Measurements from ENCODE around the gene RASSF8.
"Not testable (repeated sequence)": the region's sequence is repeated elsewhere in the genome, so short reads cannot be mapped to it uniquely, and the experiment has no call there.

The RASSF8 gene

DNA sequence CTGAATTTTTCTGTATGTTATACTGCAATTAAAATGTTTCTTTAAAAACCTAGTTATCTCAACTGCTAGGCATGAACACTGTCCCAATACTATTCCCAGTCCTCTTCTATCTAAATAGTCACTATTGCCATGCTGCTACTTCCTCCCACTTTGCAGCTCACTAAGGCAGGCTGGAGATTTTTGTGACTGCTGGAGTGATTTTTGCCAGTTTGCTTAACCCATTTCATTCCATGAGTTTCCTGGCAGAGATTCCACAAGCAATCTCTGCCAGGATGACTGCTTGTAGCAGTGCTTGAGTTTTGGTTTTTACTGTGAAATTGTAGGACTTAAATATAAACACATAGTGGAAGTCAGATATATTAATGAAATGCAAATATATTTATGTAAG, 85.5 kb downstream of the RASSF8 start:
- Histone ChIP-seq H3K27ac (ENCODE audit: low read depth, low read length) (no peak overlapping the region), H3K4me3 (ENCODE audit: low read length) (no peak overlapping the region)

DNA sequence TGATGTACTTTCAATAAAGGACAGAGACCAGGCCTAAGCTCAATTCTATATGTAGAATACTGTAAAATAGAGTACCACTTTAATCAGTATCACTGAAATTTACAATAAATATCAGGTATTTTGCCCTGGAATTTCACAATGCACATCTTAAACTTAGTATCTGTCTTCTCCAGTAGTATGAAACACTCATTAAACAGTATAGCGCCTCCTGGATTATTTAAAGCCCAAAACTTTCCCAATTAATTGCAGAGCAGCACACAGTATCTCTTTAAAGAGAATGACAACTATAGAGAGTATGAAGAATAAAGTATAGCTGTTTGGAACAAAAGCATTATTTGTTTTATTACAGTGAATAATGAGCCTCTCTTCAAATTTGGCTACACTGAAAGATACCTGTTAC, 86.1 kb downstream of the RASSF8 start:
- no peaks in the 10 kb centered on the region for H3K9me3 ChIP-seq (ENCODE audit: insufficient read depth, low read depth, low read length)
- H3K27ac ChIP-seq (ENCODE audit: low read depth, low read length): no peak overlapping the region
- no peaks in the 10 kb centered on the region for H3K27me3 ChIP-seq (ENCODE audit: insufficient read depth, low read length)
- H3K4me3 ChIP-seq (ENCODE audit: low read length): no peak overlapping the region
- peaks cover 39% of the 10 kb centered on the region for H3K4me1 ChIP-seq (ENCODE audit: insufficient read depth, low read length)
- no peaks in the 10 kb centered on the region for H3K36me3 ChIP-seq (ENCODE audit: insufficient read depth, low read length)
- no peak overlapping the region for H3K9ac ChIP-seq (ENCODE audit: low read depth, low read length)
- WGBS: 100% methylated on average over 1 of the region's 1 CpG

More for the DNA sequence above, 85.5 kb downstream of the RASSF8 start:
- no peak overlapping the region for H3K9ac ChIP-seq (ENCODE audit: low read depth, low read length)
- no peaks in the 10 kb centered on the region for H3K36me3 ChIP-seq (ENCODE audit: insufficient read depth, low read length)
- H3K4me1 ChIP-seq (ENCODE audit: insufficient read depth, low read length): peaks cover 45% of the 10 kb centered on the region
- H3K9me3 ChIP-seq (ENCODE audit: insufficient read depth, low read depth, low read length): no peaks in the 10 kb centered on the region
- no peaks in the 10 kb centered on the region for H3K27me3 ChIP-seq (ENCODE audit: insufficient read depth, low read length)

DNA sequence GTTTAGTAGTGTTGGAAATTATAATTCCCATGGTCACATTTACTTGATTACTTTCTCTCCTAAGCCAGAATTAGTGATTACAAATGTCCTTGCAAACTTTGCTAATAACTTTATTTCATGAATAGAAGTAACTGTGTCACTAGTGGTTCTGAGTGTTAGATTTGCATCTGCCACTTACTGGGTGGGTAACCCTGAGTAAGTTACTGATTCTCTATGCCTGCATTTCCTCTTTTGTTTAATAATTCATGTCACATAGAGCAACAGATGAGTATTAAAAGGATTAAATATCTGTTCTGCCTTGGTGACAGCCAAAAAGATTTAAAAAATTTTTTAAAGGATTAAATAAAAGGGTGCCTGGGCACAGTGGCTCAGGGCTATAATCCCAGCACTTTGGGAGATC, 87.7 kb downstream of the RASSF8 start:
- no peak overlapping the region for H3K27ac ChIP-seq (ENCODE audit: low read depth, low read length)
- H3K9ac ChIP-seq (ENCODE audit: low read depth, low read length): no peak overlapping the region
- no peaks in the 10 kb centered on the region for H3K27me3 ChIP-seq (ENCODE audit: insufficient read depth, low read length)
- no peaks in the 10 kb centered on the region for H3K36me3 ChIP-seq (ENCODE audit: insufficient read depth, low read length)
- peaks cover 39% of the 10 kb centered on the region for H3K4me1 ChIP-seq (ENCODE audit: insufficient read depth, low read length)
- no peak overlapping the region for H3K4me3 ChIP-seq (ENCODE audit: low read length)
- no peaks in the 10 kb centered on the region for H3K9me3 ChIP-seq (ENCODE audit: insufficient read depth, low read depth, low read length)

DNA sequence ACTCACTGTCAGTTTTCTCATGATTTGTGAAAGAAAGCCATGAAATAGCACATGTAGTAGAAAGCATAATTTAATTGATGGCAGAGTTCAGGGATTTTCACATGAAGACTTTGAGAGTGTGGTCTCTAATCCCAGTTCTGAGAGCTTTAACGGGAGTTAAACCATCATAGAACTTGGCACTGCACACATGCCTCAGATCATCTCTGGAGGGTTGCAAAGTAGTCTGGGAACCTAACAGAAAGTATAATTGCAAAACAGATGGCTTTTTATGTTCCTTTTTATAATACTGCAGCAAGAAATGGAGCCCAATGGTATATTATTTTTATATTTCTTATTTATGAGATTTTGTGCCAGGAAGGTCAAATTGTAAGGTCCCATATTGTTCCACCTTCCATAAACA, 88.4 kb downstream of the RASSF8 start:
- Histone ChIP-seq H3K9me3 (ENCODE audit: insufficient read depth, low read depth, low read length) (no peaks in the 10 kb centered on the region), H3K4me1 (ENCODE audit: insufficient read depth, low read length) (peaks cover 38% of the 10 kb centered on the region), H3K27me3 (ENCODE audit: insufficient read depth, low read length) (no peaks in the 10 kb centered on the region), H3K9ac (ENCODE audit: low read depth, low read length) (no peak overlapping the region), H3K4me3 (ENCODE audit: low read length) (no peak overlapping the region), H3K27ac (ENCODE audit: low read depth, low read length) (no peak overlapping the region), H3K36me3 (ENCODE audit: insufficient read depth, low read length) (no peaks in the 10 kb centered on the region)
- WGBS: 96% methylated on average over 1 of the region's 1 CpG

DNA sequence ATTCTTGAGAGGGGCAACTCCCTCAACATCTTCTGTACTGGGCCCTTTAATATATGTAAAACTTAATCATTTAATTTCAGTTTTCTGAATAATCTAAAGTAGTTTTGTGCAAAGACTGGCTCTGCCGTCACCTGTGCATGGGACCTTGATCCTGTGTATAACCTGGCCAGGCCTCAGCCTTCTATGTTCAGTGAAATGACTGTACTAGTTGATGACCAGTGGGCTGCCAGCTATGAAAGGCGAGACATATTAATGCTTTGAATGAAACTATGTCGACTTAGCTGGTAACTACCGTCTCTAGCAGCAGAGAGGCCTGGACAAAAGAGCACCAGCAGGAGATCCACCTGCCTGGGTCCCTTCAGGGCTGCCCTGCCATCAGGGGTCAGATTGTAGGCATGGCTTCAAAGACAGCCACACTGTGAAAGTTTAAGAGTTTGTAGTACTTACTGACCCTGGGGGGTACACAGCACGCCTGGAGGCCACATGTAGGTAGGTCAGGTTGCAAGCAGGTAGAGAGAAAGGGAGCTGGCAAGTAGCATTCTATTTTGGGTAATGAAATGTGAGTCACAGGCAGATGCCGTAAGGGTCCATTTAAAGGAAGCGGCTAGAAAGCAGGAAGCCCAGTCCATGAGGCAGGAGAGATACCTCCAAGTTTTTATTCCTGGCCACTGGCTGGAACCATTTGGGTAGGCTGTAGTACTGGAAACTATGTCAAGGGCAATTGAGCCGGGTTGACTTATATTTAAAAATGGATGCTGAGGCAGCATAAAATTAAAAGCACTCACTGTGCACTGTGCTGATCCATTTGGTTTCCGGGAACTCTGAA, 89.1 kb downstream of the RASSF8 start:
- no peak overlapping the region for H3K4me3 ChIP-seq (ENCODE audit: low read length)
- H3K4me1 ChIP-seq (ENCODE audit: insufficient read depth, low read length): peaks cover 32% of the 10 kb centered on the region
- H3K9me3 ChIP-seq (ENCODE audit: insufficient read depth, low read depth, low read length): no peaks in the 10 kb centered on the region
- WGBS: 64% methylated on average over 9 of the region's 9 CpGs
- no peaks in the 10 kb centered on the region for H3K27me3 ChIP-seq (ENCODE audit: insufficient read depth, low read length)
- H3K27ac ChIP-seq (ENCODE audit: low read depth, low read length): no peak overlapping the region
- H3K9ac ChIP-seq (ENCODE audit: low read depth, low read length): no peak overlapping the region
- H3K36me3 ChIP-seq (ENCODE audit: insufficient read depth, low read length): no peaks in the 10 kb centered on the region

DNA sequence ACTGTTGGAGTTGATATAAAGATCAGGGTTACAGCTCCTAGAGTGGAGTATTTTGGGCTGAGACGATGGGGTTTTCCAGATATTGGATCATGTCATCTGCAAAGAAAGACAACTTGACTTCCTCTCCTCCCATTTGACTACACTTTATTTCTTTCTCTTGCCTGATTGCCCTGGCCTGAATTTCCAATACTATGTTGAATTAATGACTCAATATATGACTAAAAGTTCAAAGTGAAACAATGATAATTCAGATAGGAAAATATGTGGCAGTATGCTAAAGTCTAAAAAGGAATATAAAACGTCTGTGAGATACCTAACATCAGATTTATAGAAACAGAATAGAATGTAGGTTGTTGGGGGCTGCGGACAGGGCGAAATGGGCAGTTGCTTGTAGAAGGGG, 94.2 kb downstream of the RASSF8 start:
- peaks cover 3% of the 10 kb centered on the region; the same call in 1 of the 2 replicates for H3K36me3 ChIP-seq (ENCODE audit: insufficient read depth, low read length)
- no peaks in the 10 kb centered on the region for H3K27me3 ChIP-seq (ENCODE audit: insufficient read depth, low read length)
- H3K4me1 ChIP-seq (ENCODE audit: insufficient read depth, low read length): peaks cover 25% of the 10 kb centered on the region
- no peaks in the 10 kb centered on the region for H3K9me3 ChIP-seq (ENCODE audit: insufficient read depth, low read depth, low read length)
- WGBS: 76% methylated on average over 4 of the region's 4 CpGs
- H3K4me3 ChIP-seq (ENCODE audit: low read length): no peak overlapping the region
- H3K27ac ChIP-seq (ENCODE audit: low read depth, low read length): no peak overlapping the region
- H3K9ac ChIP-seq (ENCODE audit: low read depth, low read length): no peak overlapping the region

DNA sequence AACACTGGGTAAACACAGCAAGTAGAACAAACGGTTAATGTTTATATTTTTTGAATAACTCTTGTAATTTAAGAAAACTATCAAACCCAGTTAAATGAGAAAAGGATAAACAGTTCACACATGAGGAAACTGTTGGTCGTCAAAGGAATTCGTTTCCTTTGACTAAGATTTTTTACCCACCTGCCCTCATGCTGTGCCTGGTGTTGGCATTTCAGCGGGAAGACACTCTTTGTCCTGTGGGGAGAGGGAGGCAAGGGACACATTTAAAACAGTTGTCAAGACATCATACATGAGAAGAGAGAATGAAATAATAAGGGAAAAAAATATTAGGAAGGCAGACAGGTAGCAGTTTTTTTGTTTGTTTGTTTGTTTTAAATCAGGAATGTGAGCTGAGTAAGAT, 95.9 kb downstream of the RASSF8 start:
- no peak overlapping the region for H3K27ac ChIP-seq (ENCODE audit: low read depth, low read length)
- 38% methylated on average over 3 of the region's 4 CpGs for WGBS
- H3K9me3 ChIP-seq (ENCODE audit: insufficient read depth, low read depth, low read length): no peaks in the 10 kb centered on the region
- peak overlapping the region; percentile 22; the same call in 1 of the 2 replicates for H3K9ac ChIP-seq (ENCODE audit: low read depth, low read length)
- H3K36me3 ChIP-seq (ENCODE audit: insufficient read depth, low read length): peaks cover 10% of the 10 kb centered on the region; the same call in 1 of the 2 replicates
- H3K27me3 ChIP-seq (ENCODE audit: insufficient read depth, low read length): no peaks in the 10 kb centered on the region
- H3K4me1 ChIP-seq (ENCODE audit: insufficient read depth, low read length): peaks cover 18% of the 10 kb centered on the region
- H3K4me3 ChIP-seq (ENCODE audit: low read length): no peak overlapping the region

DNA sequence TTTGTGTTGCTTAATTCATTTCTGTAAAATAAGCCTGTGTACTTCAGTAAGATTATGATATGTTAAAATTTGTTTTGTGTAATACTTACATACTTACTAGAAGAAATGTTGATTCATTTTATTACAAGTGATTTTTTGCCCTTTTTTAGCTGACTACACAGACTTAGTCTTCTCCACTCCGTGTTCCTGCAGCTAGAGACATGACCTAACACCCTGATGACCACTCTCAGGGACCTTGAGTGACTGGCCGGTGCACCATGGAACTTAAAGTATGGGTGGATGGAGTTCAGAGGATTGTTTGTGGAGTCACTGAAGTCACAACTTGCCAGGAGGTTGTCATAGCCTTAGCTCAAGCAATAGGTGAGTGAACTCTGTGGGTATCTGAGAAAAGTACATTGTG, 96.6 kb downstream of the RASSF8 start:
- WGBS: 95% methylated on average over 2 of the region's 2 CpGs
- Histone ChIP-seq H3K9ac (ENCODE audit: low read depth, low read length) (no peak overlapping the region), H3K27ac (ENCODE audit: low read depth, low read length) (no peak overlapping the region), H3K4me3 (ENCODE audit: low read length) (no peak overlapping the region), H3K9me3 (ENCODE audit: insufficient read depth, low read depth, low read length) (no peaks in the 10 kb centered on the region), H3K4me1 (ENCODE audit: insufficient read depth, low read length) (peaks cover 18% of the 10 kb centered on the region), H3K27me3 (ENCODE audit: insufficient read depth, low read length) (no peaks in the 10 kb centered on the region), H3K36me3 (ENCODE audit: insufficient read depth, low read length) (peaks cover 10% of the 10 kb centered on the region; the same call in 1 of the 2 replicates)

DNA sequence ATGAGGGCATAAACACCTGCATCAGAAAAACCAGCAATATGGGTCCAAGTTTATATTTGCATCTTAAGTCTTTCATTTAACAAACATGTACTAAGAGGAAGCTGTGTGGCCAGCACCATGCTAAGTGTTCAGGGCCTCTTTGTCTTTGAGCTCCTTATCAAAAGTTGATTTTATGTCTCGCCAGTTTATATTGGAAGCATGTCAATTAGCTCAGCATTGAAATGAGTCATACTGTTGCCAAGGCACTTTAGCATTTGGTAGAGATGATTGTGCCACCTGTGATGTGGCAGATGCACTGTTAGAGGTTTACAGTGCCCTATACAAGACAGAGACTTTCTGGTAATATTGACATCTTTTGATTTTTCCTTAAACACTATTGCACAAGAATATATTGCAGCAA, 97.9 kb downstream of the RASSF8 start:
- Histone ChIP-seq H3K27me3 (ENCODE audit: insufficient read depth, low read length) (no peaks in the 10 kb centered on the region), H3K27ac (ENCODE audit: low read depth, low read length) (no peak overlapping the region), H3K9ac (ENCODE audit: low read depth, low read length) (no peak overlapping the region), H3K4me1 (ENCODE audit: insufficient read depth, low read length) (peaks cover 18% of the 10 kb centered on the region), H3K9me3 (ENCODE audit: insufficient read depth, low read depth, low read length) (no peaks in the 10 kb centered on the region), H3K36me3 (ENCODE audit: insufficient read depth, low read length) (peaks cover 10% of the 10 kb centered on the region; the same call in 1 of the 2 replicates), H3K4me3 (ENCODE audit: low read length) (no peak overlapping the region)
- WGBS: 98% methylated on average over 1 of the region's 1 CpG

DNA sequence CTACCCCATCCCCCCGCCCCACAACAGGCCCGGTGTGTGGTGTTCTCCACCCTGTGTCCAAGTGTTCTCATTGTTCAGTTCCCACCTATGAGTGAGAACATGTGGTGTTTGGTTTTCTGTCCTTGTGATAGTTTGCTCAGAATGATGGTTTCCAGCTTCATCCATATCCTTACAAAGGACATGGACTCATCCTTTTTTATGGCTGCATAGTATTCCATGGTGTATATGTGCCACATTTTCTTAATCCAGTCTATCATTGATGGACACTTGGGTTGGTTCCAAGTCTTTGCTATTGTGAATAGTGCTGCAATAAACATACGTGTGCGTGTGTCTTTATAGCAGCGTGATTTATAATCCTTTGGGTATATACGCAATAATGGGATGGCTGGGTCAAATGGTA, 98.8 kb downstream of the RASSF8 start:
- 95% methylated on average over 6 of the region's 6 CpGs for WGBS
- peaks cover 10% of the 10 kb centered on the region; the same call in 1 of the 2 replicates for H3K36me3 ChIP-seq (ENCODE audit: insufficient read depth, low read length)
- H3K27me3 ChIP-seq (ENCODE audit: insufficient read depth, low read length); H3K9me3 ChIP-seq (ENCODE audit: insufficient read depth, low read depth, low read length); H3K4me3 ChIP-seq (ENCODE audit: low read length); H3K27ac ChIP-seq (ENCODE audit: low read depth, low read length); H3K9ac ChIP-seq (ENCODE audit: low read depth, low read length): not testable (repeated sequence)
- peaks cover 18% of the 10 kb centered on the region for H3K4me1 ChIP-seq (ENCODE audit: insufficient read depth, low read length)

DNA sequence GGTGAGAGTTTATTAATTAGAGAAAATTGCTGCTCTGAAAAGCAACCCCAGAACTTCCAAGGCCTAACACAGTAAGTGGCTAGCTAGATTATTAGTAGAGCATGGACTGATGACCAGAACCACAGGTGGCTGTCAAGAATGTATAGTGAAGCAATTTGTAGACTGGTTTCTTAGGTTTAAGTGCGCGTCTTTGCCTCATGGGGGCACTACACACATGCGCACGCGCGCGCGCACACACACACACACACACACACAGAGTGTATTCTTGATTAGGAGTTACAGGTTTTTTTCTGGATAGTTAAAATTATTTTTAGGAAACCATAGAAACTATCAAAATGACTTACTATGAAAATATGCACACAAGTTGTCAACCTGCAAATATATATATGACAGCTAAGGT, 99.8 kb downstream of the RASSF8 start:
- no CpG with 5 or more reads among the region's 8 CpGs for WGBS
- H3K9ac ChIP-seq (ENCODE audit: low read depth, low read length): no peak overlapping the region
- H3K27ac ChIP-seq (ENCODE audit: low read depth, low read length): no peak overlapping the region
- no peak overlapping the region for H3K4me3 ChIP-seq (ENCODE audit: low read length)
- peaks cover 10% of the 10 kb centered on the region; the same call in 1 of the 2 replicates for H3K36me3 ChIP-seq (ENCODE audit: insufficient read depth, low read length)
- H3K9me3 ChIP-seq (ENCODE audit: insufficient read depth, low read depth, low read length): no peaks in the 10 kb centered on the region
- H3K27me3 ChIP-seq (ENCODE audit: insufficient read depth, low read length): no peaks in the 10 kb centered on the region
- H3K4me1 ChIP-seq (ENCODE audit: insufficient read depth, low read length): peaks cover 17% of the 10 kb centered on the region
